HepG2 (cell line): ENCODE measurements around the gene IFI30. TPM values are rescaled to one million over a fixed set of nuclear protein-coding genes. Genes with fewer than 3 reads are reported as not detected.
A peak's percentile ranks its signal among the peaks of the same experiment; 100 is the strongest.

ENCODE experiments used
- AGO2 ChIP-seq: fragments of 200-400 bp; formaldehyde crosslinking; optimal IDR thresholded peaks from 2 replicates; pipeline ENCODE3; 2017; ENCODE audit warnings: mild to moderate bottlenecking, low read depth, low read length, moderate library complexity
- ATF3 ChIP-seq: sonication (generic); formaldehyde crosslinking; IDR thresholded peaks from 2 replicates; pipeline ENCODE4 v1.4.0; 2020; ENCODE audit warnings: missing genetic modification reagents
- DMAP1 ChIP-seq: IDR thresholded peaks from 2 replicates; pipeline ENCODE4 v1.6.1; 2016
- DMTF1 ChIP-seq: sonication (generic); formaldehyde crosslinking; IDR thresholded peaks from 2 replicates; pipeline ENCODE4 v1.4.0; 2020; ENCODE audit warnings: mild to moderate bottlenecking, missing genetic modification reagents
- DRAP1 ChIP-seq: IDR thresholded peaks from 2 replicates; pipeline ENCODE4 v1.6.1; 2016; ENCODE audit warnings: missing genetic modification reagents, missing compliant biosample characterization
- HNF1B ChIP-seq: sonication (generic); formaldehyde crosslinking; IDR thresholded peaks from 2 replicates; pipeline ENCODE4 v1.5.1; 2020; ENCODE audit warnings: mild to moderate bottlenecking, moderate library complexity, missing genetic modification reagents
- MEF2D ChIP-seq: sonication (generic); formaldehyde crosslinking; IDR thresholded peaks from 2 replicates; pipeline ENCODE4 v1.5.1; 2020; ENCODE audit warnings: mild to moderate bottlenecking, missing genetic modification reagents
- MXD4 ChIP-seq: IDR thresholded peaks from 2 replicates; pipeline ENCODE4 v1.6.1; 2016; ENCODE audit warnings: mild to moderate bottlenecking, missing biosample characterization, missing genetic modification reagents
- MYC ChIP-seq: sonication (generic); formaldehyde crosslinking; IDR thresholded peaks from 2 replicates; pipeline ENCODE4 v1.9.0; 2021; ENCODE audit warnings: missing genetic modification reagents, borderline replicate concordance
- SIX4 ChIP-seq: sonication (generic); formaldehyde crosslinking; IDR thresholded peaks from 2 replicates; pipeline ENCODE4 v1.4.0; 2020; ENCODE audit warnings: missing genetic modification reagents
- TBX3 ChIP-seq: fragments of 450-650 bp; IDR thresholded peaks from 2 replicates; pipeline ENCODE4 v1.6.1; 2017; ENCODE audit warnings: antibody characterized with exemption, mild to moderate bottlenecking, inconsistent platforms, borderline replicate concordance
- XBP1 ChIP-seq: sonication (generic); formaldehyde crosslinking; IDR thresholded peaks from 2 replicates; pipeline ENCODE4 v1.5.0; 2020; ENCODE audit warnings: missing genetic modification reagents
- ZBED4 ChIP-seq: sonication (generic); formaldehyde crosslinking; IDR thresholded peaks from 2 replicates; pipeline ENCODE4 v1.4.0; 2020; ENCODE audit warnings: missing genetic modification reagents, borderline replicate concordance
- ZNF235 ChIP-seq: sonication (generic); formaldehyde crosslinking; IDR thresholded peaks from 2 replicates; pipeline ENCODE4 v1.8.1; 2023; ENCODE audit warnings: mild to moderate bottlenecking, missing genetic modification reagents, borderline replicate concordance
- ZNF572 ChIP-seq: sonication (generic); formaldehyde crosslinking; IDR thresholded peaks from 2 replicates; pipeline ENCODE4 v1.5.1; 2020; ENCODE audit warnings: mild to moderate bottlenecking, missing genetic modification reagents
- ZNF605 ChIP-seq: sonication (generic); formaldehyde crosslinking; IDR thresholded peaks from 2 replicates; pipeline ENCODE4 v1.8.0; 2022; ENCODE audit warnings: mild to moderate bottlenecking, missing genetic modification reagents
- ZNF639 ChIP-seq: conservative IDR thresholded peaks from 2 replicates; pipeline ENCODE4 v1.6.1; 2018; ENCODE audit warnings: missing genetic modification reagents
- polyA plus RNA-seq, 8 experiments: library from polyadenylated mRNA; depleted of rRNA in 3 of 8; stranded (reverse) in 7 of 8; unstranded in 1 of 8; fragments of >200 nt; fragmentation: Illumina TruSeq in 4 of 8; extraction: Trizol in 4 of 8; gene quantifications; 2 replicates each; pipeline versions ENCODE4 v1.2.1 to v1.2.3, GENCODE V29; 2011 to 2016; ENCODE audit warnings: low read depth in 4 of 8, missing spikeins in 1 of 8, mixed read lengths in 1 of 8; ENCODE audit not compliant: insufficient read depth in 1 of 8
- total RNA-seq, 5 experiments: library from RNA; depleted of rRNA; stranded (reverse); fragments of >200 nt; fragmentation: Illumina TruSeq; extraction: Trizol; gene quantifications; 2 replicates each; pipeline ENCODE4 v1.2.3, GENCODE V29; 2016; ENCODE audit warnings: low read depth in 1 of 5

IFI30 gene
- total and polyA plus RNA-seq, 2 of the 13 experiments (the other 11 are each of a cell fraction or from before 2014, with no cell fraction given), result 25.0 to 79.4 TPM

- TF ChIP-seq ZNF639 (no peak), ZNF572 (CRISPR knock-in tag) (no peak), MXD4 (CRISPR knock-in tag) (no peak), AGO2 (no peak), TBX3 (no peak), DMTF1 (no peak), SIX4 (CRISPR knock-in tag) (no peak), ZNF605 (CRISPR knock-in tag) (no peak; the same call in 1 of the 2 replicates), DRAP1 (CRISPR knock-in tag) (no peak), HNF1B (no peak; the same call in 1 of the 2 replicates), ZNF235 (peak; percentile 57; the same call in 1 of the 2 replicates), MYC (CRISPR knock-in tag) (peak; percentile 53; the same call in 1 of the 2 replicates), MEF2D (CRISPR knock-in tag) (no peak), ATF3 (no peak), ZBED4 (CRISPR knock-in tag) (peak; percentile 90; the same call in 1 of the 2 replicates), XBP1 (CRISPR knock-in tag) (no peak), DMAP1 (CRISPR knock-in tag) (peak; percentile 18; the same call in 1 of the 2 replicates)
Observed at GRCh38 chr19:18152817-18153555, 20.6 kb upstream of the IFI30 start, which contains the start of gene PIK3R2 (continued).
